ENCODE data around the gene MTOR. TPM values are rescaled to one million over a fixed set of nuclear protein-coding genes. Genes with fewer than 3 reads are reported as not detected.
"Not testable (repeated sequence)": the region's sequence is repeated elsewhere in the genome, so short reads cannot be mapped to it uniquely, and the experiment has no call there.

The MTOR gene
- total RNA-seq, 1 donor from 2014 or later: 32.1 TPM

DNA sequence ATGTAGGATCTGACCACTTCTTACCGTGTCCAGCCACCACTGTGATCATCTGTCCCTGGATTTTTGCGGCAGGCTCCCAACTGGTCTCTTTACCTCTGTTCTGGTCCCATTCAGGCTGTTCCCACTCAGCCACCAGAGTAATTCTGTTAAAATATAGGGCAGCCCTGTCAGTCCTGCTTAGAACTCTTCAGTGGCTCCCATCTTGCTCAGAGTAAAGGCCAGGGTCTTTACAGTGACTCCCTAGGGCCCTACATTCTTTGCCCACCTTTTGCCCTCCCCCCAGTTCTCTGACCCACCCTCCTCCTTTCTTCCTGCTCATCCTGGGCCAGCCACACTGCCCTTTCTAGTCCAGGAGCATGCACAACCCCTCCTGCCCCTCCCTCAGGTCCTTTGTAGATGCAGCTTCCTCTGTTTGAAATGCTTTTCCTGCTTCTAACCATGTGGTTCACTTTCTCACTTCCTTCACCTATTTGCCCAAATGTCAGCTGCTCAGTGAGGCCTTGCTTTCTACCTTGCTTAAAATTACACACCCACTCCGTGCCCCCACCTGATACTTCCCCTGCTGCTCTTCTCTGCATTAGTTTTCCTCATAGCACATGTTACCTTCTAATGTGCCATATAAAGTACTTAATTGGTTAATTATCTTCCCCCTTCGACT, 18.5 kb upstream of the MTOR start:
- no peak for DNase-seq

DNA sequence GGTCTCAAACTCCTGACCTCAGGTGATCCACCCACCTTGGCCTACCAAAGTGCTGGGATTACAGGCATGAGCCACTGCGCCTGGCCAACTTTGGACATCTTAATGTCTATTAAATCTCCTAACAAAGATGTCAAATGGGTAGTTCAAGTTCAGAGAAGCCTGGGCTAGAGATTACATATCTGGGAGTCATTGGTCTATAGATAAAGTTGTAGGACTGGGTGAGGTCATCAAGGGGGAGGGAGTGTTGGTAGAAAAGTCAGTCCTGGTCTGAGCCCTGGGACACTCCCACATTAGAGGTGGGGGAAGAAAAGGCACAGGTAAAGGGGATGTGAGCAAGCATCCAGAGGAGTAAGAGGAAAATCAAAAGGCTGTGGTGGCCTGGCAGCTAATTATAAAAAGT, 17.3 kb upstream of the MTOR start:
- DNase-seq: no peak

DNA sequence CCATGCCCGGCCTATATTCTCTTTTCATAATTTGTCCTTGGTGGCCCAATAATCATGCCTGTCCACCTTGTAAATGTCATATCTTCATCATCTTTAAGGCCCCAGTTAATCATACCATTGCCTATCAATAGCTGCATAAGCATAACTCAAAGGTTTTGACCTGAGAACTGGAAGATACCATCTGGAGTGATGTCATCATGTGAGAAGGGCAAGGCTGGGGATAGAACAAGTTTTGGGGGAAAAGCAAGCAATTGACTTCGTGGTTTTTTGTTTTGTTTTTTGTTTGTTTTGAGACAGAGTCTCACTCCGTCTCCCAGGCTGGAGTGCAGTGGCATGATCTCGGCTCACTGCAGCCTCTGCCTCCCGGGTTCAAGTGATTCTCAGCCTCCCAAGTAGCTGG, 16.8 kb upstream of the MTOR start:
- DNase-seq: no peak

DNA sequence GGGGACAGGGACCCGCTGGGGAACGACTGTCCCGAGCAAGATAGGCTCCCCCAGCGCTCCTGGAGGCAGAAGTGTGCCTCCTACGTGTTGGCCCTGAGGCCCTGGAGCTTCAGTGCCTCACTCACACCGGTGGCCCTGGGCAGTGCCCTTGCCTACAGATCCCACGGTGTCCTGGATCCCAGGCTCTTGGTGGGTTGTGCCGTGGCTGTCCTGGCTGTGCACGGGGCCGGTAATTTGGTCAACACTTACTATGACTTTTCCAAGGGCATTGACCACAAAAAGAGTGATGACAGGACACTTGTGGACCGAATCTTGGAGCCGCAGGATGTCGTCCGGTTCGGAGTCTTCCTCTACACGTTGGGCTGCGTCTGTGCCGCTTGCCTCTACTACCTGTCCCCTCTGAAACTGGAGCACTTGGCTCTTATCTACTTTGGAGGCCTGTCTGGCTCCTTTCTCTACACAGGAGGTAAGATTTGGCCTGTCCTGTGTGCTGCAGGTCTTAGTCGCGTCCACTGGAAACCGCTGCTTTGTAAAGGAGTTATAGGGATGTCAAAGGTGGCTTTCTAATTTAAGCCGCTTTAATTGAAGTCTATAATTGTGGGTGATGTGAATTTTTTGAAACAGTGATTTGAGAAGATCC, 11.4 kb upstream of the MTOR start:
- no peak for DNase-seq

DNA sequence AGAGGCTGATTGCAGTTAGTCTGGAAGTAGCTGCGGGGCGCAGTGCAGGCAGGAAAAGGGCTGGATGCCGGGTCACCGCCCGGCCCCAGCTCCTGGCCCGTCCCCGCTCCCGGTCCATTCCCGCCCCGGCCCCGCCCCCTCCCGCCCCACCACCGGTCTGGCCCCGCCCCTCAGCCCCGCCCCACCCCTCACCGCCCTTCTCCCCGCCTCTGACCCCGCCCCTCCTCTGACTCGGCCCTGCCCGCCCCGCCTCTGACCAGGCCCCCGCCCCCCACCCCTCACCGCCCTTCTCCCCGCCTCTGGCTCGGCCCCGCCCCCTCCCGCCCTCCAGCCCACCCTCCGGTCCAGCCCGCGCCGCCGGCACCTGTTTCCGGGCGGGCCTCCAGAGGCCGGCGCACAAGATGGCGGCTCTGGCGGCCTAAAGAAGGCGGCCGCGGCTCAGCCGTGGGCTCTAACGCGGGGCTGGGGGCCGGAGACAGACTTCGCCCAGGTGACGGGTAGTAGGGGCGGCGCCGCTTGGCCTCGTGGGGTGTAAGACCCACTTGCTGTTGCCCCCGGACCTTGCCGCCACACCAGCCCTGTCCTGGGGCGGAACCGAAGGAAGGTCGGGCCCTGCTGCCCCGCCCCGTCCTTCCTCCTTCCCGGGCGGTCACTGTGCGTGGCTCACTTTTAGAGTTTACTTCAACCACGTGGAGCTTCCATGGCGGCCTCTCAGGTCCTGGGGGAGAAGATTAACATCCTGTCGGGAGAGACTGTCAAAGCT, 10.7 kb upstream of the MTOR start, which contains the start of gene UBIAD1:
Gene UBIAD1 (plus strand): TSS at position 367 of the 763 bp plus-strand sequence. CDS start 334 bp downstream, at position 701.
- peak; percentile 91 for DNase-seq

DNA sequence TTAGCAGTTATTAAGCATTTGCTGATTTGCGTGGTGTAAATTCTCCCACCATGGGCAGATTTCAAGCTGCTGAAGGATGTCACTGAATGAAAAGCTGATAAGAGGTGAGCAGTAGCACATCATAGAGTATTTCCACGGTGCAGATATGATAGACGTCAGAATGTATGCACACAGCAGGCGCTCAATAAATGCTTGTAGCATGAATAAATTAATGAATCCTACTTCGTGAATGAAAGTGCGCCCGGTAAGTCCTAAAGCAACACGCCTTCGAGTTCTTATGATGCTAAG, 10.1 kb upstream of the MTOR start:
- DNase-seq: no peak

DNA sequence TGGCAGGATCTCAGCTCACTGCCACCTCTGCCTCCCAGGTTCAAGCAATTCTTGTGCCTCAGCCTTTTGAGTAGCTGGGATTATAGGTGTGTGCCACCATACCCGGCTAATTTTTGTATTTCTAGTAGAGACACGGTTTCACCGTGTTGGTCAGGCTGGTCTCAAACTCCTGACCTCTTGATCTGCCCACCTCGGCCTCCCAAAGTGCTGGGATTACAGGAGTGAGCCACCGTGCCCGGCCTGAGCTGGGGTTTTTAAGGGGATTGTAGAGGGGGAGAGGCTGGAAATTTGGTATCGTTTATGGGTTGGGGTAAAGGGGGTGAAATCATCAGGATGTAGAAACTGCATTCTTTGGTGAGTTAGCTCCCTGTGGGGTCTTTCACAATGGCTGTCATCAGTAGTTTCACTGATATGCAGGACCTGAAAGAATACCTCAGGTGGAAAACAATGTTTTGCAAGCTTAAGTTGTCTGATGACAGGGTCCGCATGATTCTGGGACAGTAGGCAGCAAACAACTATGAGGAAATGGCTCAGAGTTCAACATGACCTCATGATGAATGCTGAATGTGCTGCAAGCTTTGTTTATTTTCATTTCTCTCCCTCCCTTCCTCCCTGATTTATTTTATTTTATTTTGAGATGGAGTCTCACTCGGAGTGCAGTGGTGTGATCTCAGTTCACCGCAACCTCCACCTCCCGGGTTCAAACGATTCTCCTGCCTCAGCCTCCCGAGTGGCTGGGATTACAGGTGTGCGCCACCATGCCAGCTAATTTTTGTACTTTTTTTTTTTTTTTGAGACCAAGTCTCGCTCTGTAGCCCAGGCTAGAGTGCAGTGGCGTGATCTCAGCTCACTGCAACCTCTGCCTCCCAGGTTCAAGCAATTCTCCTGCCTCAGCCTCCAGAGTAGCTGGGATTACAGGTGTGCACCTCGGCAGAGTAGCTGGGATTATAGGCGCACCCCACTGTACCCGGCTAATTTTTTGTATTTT, 5.3 kb upstream of the MTOR start:
- DNase-seq: not testable (repeated sequence)

DNA sequence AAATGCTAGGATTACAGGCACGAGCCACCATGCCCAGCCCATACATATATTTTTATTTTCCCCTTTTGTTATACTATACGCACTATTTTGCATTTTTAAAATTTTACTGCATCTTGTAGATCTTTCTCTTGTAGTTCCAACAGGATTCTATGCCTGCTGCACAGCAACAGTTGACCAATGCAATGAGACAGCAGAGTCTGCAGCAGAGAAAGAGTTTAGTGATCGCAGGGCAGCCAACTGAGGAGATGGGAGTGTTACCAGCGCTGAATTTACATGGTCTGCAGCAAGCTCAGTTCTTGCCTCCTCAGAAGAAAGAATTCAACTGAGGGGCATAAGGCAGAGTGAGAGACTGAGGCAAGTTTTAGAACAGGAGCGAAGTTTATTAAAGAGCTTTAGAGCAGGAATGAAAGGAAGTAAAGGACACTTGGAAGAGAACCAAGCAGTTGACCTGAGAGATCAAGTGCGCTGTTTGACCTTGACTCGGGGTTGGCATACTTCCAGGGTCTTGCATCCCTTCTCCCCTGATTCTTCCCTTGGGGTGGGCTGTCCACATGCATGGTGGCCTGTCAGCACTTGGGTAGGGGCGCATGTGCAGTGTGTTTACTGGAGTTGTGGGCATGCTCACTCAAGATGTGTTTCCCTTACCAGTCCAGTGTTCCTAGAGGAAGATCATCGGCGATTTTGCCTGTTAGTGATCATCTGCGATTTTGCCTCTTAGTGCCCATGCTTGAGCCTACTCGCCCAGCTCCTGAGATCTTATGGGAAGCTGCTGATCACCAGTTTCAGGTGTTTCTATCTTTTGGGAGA, 4.1 kb upstream of the MTOR start:
- DNase-seq: no peak

DNA sequence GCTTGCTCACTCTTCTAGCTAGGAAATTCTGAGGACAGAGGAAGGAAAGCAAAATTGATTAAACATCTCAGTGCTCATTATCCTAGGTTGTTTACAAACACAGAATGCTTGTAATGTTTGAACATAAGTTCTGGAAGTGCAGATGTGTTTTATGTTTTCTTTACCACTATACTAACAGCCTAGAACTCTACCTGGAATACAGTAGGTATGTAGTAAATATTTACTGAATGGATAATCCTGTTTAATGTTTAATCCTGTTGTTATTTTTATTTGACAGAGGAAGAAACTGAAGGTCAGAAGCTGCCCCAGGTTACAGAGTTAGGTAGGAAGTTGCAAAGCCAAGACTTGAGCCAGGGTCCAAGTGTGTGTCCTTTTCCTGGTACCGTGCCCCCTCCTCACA, 6.1 kb downstream of the MTOR start:
- DNase-seq: no peak

DNA sequence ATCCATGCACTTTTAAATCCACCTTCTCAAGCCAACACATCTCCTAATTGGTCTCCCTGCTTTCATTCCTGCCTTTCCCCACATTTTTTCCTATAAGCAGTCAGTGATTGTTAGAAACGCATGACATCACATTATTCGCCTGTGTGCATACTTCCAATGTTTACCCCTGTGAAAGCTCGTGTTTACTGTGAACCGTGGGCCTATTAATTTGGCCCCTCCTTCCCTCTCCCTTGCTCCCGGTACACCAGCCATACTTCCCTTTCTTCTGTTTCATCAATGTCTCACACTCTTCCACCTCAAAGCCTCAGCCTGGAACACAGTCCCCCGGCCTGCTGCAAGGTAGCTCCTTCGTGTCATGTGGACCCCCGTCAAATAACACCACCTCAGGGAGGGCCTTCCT, 9.1 kb downstream of the MTOR start:
- no peak for DNase-seq

DNA sequence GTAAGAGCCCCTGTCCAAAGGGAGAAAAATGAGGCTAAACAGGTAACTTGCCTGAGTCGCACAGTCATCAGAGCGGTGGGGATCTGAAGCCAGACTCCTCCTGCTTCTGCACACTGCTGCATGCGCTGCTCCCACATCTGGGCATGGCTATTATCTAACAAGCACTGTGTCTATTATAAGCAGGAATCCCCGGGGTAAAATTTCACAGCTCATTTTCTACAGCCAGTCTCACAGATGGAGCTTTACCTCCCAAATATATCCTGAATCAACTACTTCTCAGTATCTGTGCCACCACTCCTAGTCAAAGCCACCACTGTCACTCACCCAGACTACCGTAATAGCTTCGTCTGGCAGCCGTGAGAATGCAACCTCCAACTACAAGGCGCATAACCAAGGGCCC, 9.8 kb downstream of the MTOR start:
- DNase-seq: no peak

DNA sequence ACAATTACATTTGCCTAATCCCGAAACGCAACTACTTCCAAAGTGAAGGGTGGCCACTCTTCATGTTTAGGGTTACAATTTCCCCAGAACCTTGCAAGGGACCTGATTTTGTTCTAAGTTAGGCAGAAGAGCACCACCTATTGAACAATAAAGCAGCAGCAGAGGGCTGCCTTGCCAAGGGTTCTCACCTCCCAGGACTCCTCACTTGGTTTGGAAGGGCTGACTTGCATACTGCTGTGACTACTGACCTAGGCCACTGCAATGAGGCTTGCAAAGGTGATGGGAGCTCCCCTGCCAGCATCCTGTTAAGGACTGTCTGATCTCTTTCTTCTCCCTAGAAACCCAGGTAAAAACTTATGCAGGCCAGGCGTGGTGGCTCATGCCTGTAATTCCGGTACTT, 14.2 kb downstream of the MTOR start:
- DNase-seq: no peak

DNA sequence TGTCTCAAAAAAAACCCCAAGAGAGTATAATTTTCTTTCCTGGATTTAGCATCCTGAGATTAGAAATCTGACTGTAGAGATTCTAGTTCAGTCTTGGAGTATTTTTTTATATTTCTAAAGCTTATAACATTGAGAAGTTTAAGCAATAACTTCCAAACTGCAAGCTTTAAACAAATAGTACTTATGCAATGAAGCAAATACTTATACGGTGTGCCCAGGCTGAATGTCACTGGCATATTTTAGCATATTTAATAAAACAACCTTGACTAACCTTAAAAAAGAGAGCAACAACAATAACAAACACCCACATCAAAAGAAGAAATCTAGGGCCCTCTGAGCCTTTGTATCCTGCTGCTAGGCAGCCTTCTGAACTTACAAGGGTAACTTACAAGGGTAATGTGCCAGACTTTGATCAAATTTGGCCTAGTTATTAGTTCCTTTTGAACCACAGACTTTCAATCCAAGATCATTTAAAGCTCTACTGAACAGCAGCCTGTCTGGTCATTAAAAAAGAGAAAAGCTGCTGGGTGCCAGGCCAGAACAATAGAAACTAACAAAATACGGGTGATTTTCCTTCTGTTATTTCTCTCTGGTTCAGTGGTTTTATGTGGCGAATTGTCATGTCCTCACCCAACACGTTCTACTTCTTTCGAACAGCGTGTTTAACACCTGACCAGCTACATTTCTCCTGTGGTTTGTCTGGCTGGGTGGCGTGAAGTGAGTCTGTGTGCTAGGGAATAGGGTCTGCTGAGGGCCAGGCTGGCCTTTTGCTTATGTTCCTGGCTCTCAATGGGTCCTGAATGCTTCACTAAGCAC, 16.2 kb downstream of the MTOR start:
- no peak for DNase-seq

DNA sequence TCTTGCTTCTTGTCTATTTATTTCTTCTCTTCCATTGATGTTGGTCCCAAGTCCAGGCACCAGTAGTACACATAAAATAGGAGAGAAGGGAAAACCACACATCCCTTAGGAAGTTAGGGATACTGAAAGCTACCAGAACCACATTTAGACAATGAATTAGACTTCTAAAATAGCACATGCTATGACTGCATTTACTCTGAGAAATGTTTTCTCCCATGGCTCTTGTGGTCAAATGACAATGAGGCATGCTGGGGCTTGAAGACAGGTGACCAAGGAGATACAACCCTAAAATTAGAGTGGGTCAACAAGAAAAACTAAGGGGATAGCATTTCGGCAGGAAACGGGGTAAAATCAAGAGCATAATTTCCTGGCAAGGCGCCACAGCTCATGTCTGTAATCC, 17.1 kb downstream of the MTOR start:
- DNase-seq: no peak

DNA sequence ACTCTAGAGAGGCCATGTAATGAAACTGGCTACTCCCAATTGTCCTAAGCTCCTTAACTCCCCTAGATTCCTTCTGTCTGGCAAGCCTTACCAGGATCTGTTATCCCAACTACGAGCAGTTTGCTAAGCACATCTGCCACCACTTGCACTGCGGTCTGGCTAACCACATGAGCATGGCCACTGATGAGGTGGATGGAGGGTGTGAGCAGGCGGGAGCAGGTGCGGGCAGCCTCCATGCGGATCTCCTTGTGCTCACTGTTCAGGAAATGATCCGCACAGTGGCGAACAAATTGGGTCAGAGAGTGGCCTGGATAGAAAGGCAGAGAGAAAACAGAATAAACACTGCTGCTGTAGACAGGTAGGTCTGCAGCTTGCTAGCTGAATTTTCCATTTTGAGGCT, 24.0 kb downstream of the MTOR start:
- no peak for DNase-seq

DNA sequence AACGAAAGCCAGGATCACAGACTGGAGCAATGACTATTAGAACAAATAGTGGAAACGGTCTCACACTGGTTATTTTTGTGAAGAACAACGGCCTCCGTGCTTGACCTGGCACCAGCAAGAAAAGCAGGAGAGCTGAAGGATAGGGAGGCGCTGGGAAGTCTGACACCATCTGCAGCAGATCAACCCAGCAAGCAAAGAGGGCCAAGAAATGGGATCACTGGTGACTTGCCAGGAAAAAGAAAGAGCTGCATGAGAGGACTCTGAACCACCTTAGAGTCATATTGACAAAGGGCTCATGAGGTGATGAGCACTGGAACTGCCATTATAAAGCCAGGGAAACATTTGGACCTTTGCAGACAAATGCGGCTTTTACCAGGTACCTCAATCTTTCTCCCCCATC, 25.0 kb downstream of the MTOR start:
- DNase-seq: no peak

DNA sequence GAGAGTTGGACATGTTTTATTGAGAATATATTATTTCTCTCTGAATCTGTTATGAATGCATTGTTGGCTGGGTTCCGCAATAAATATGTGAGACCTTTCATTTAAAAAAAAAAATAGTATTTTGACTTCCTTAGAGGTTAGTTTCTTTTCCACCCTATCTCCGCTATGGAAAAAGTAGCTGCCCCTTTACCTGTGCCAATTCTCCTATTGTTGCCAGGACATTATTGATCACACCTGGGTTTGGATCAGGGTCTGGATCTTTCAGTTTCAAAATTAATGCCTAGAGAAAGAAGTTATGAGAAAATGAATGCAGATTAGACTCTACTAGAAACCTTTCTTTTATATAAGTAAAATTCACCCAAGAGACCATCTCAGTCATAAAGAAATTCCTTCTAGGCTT, 29.1 kb downstream of the MTOR start:
- DNase-seq: no peak

DNA sequence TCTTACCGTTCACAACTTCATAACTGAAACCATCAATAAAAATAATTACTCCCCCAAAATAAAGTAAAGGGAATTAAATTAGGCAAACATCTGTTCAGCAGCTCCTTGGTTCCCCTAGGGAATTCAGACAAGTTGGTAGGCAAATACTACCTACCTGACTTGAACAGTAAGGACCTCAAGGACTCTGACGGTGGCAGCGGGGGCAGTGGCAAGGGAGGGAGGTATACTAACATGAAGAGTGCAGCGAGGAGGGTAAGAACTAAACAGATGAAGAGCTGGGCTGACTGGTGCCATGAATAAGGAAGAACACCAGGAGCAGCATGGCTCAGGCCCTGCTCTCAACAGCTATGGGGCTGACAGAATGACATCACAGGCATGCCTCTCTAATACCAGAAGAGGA, 33.1 kb downstream of the MTOR start:
- DNase-seq: no peak

DNA sequence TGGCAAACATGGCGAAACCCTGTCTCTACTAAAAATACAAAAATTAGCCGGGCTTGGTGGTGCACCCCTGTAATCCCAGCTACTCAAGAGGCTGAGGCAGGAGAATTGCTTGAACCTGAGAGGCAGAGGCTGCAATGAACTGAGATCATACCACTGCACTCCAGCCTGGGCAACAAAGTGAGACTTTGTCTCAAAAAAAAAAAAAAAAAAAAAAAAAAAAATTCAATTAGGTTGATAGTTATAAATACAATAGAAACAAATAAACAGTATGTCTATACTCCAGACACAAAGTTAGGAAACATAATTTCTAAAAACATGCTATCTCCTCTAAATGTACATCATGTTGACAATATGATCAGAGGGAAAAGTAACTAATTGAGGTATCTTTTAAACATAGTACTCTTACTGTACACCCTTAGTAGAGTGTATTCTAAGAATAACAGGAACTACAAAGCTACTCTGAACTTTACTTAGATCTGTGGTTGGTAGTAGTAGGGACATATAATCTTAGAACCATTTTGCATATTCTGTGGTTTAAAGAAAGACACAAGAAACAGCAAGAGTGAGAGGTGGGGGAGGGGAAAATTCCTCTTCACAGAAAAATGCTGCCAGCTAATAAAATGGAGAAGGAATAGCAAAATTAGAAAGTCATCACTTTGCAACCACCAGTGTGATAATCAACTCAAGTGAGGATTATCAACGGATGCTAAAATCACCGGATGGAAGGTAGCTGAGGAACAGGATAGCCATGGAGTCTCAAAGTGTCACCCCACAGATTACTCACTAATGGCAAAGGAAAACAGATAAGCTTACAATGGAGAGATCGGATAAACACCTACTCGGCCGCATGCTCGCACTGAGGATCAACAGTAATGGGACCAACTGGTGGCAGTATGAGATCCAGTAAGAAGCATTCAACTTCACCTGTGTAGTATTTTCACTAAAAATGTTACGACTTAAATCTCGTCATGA, 35.0 kb downstream of the MTOR start:
- no peak for DNase-seq

DNA sequence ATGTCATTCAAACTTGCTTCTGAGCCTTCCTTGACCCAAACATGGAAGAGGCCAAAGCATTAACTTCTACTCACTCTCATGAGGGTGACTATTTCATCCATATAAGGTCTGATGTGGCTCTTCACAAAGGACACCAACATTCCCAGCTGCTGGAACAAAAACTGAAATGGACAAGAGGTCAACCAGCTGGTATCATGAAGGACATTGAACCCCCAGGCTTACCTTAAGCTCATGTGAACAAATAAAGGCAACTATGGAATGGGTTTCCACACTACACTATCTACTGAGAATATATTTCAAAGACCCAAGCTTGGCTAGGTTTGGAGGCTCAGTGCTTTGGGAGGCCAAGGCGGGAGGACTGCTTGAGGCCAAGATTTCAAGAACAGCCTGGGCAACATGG, 46.3 kb downstream of the MTOR start:
- no peak for DNase-seq

Measured in occipital lobe (tissue), 2 donors.